ENCODE data around the gene ESR2.
"Not testable (repeated sequence)": the region's sequence is repeated elsewhere in the genome, so short reads cannot be mapped to it uniquely, and the experiment has no call there.

DNA sequence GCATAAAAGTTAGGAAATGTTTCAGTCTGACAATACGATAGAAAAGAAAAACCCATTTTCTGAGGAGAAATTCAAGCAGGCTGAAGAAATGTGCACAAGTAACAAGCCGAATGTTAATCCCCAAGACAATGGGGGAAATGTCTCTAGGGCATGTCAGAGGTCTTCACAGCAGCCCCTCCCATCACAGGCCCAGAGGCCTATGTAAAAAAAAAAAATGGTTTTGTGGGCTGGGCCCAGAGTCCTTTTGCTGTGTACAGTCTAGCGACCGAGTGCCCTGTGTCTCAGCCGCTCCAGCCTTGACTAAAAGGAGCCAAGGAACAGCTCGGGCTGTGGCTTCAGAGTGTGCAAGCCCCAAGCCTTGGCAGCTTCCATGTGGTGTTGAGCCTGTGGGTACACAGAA, 250.9 kb downstream of the ESR2 start:
- TF ChIP-seq, protein P1, sequence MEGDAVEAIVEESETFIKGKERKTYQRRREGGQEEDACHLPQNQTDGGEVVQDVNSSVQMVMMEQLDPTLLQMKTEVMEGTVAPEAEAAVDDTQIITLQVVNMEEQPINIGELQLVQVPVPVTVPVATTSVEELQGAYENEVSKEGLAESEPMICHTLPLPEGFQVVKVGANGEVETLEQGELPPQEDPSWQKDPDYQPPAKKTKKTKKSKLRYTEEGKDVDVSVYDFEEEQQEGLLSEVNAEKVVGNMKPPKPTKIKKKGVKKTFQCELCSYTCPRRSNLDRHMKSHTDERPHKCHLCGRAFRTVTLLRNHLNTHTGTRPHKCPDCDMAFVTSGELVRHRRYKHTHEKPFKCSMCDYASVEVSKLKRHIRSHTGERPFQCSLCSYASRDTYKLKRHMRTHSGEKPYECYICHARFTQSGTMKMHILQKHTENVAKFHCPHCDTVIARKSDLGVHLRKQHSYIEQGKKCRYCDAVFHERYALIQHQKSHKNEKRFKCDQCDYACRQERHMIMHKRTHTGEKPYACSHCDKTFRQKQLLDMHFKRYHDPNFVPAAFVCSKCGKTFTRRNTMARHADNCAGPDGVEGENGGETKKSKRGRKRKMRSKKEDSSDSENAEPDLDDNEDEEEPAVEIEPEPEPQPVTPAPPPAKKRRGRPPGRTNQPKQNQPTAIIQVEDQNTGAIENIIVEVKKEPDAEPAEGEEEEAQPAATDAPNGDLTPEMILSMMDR (IDR thresholded peaks at IDR 0.05 in 4 of 5, conservative IDR thresholded peaks at IDR 0.05 in 1 of 5) = not testable (repeated sequence)
- TF ChIP-seq POLR2A (IDR thresholded peaks at IDR 0.05) = not testable (repeated sequence)
